H1 (cell line): ENCODE measurements around the gene CEP89. TPM values are rescaled to one million over a fixed set of nuclear protein-coding genes. Genes with fewer than 3 reads are reported as not detected.

Experiments used
- ASH2L ChIP-seq: fragments of 200-600, 300-600 bp; sonication (generic); IDR thresholded peaks from one replicate; pipeline ENCODE4 v1.7.1; 2017; ENCODE audit warnings: low read length
- CHD7 ChIP-seq: fragments of 300-600 bp; sonication (generic); IDR thresholded peaks from 2 replicates; pipeline ENCODE4 v1.7.1; 2012; ENCODE audit warnings: low read length, moderate library complexity, mild to moderate bottlenecking, inconsistent platforms; ENCODE audit not compliant: insufficient replicate concordance
- FOSL1 ChIP-seq: IDR thresholded peaks from 2 replicates; pipeline ENCODE4 v1.6.1; 2011; ENCODE audit warnings: mild to moderate bottlenecking, low read depth, low read length, moderate library complexity; ENCODE audit not compliant: insufficient read depth
- KDM4A ChIP-seq: IDR thresholded peaks from one replicate; pipeline ENCODE4 v1.7.1; 2012; ENCODE audit warnings: low read depth, mild to moderate bottlenecking, moderate library complexity, low read length, inconsistent platforms; ENCODE audit not compliant: severe bottlenecking
- SIN3A ChIP-seq, 2 experiments: IDR thresholded peaks in 1 of 2; conservative IDR thresholded peaks in 1 of 2; 2 replicates each; pipeline ENCODE4 v1.6.1; 2011 to 2012; ENCODE audit warnings: low read length in 2 of 2, improper control_type of control experiment in 1 of 2, low read depth in 1 of 2, mild to moderate bottlenecking in 1 of 2
- polyA plus RNA-seq, 7 experiments: library from polyadenylated mRNA; depleted of rRNA in 3 of 7; stranded (reverse) in 5 of 7; unstranded in 2 of 7; fragments of >200 nt in 5 of 7; fragments of 200-250 nt in 2 of 7; gene quantifications; 1 replicate in 5 of 7; 2 replicates in 1 of 7; 4 replicates in 1 of 7; pipeline versions ENCODE4 v1.2.1 to v1.2.3, GENCODE V29; 2011 to 2013; ENCODE audit warnings: missing spikeins in 2 of 7, mixed read lengths in 2 of 7
- total RNA-seq: library from RNA; stranded (reverse); fragmentation: NEBNext Ultra II Directional; extraction: Animal tissue kit (Norgen Biotek cat#: 25700); gene quantifications from 2 replicates; pipeline ENCODE4 v1.2.1, GENCODE V29; 2021

CEP89 gene
- total and polyA plus RNA-seq, 2 of the 8 experiments (the other 6 are each of a cell fraction or from before 2014, with no cell fraction given) = 23.0 to 23.6 TPM

DNA sequence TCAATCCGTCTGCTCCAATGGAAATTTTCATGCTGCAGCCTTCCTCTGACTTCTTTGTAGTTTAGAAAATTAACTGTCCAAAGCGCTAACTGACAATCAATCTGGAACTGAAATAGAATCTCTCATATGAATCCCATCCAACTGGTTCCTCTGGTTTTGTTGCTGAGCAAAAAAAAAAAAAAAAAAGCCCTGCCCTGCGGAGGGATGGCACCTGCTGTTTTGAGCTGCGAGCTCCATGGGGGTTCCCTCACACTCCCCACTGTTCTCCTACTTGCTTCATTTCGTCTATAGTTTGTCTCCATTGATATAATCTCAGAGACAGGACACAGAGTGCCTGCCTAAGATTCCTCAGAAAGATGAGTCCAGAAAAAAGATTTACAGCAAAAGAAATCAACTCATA, 33.7 kb upstream of the CEP89 start (continued):
- no peak for TF ChIP-seq CHD7
- TF ChIP-seq FOSL1 = no peak
- TF ChIP-seq ASH2L = no peak
- TF ChIP-seq KDM4A = no peak
- TF ChIP-seq SIN3A (conservative IDR thresholded peaks at IDR 0.05 in 1 of 2, IDR thresholded peaks at IDR 0.05 in 1 of 2; ENCODE audit: low read depth in 1 of 2, low read length in 2 of 2) = no peak
